Activated CD8-positive, alpha-beta memory T cell treated with anti-CD3 and anti-CD28 coated beads for 1 hour (primary cell): ENCODE results near the gene APLN.

ENCODE experiments used
- DNase-seq, 2 donors: peaks; one replicate each; pipeline ENCODE4 v3.0.0-alpha.2; 2020; ENCODE audit warnings: low read depth in 1 of 2; ENCODE audit errors: extremely low read depth in 1 of 2

The APLN gene

DNA sequence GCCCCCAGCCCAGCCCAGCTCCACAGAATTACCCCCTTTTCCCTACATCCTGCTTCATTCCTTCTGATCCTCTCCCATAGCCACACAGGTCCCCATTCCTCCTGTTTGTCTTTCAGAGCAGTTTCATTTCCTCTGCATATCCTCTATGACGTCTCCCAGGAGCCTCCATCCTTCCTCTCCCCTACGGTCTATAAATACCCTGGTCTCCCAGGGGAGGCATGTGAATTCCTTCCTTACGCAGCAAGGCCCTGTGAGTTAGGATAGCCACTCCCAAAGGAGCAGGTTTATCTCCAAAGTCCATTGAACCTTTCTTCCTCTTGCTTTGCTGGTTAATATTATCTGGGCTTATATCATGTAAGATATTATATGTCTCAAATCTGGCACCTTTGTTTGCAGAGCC lies 8.4 kb upstream of the APLN start:
- DNase-seq = no peak

DNA sequence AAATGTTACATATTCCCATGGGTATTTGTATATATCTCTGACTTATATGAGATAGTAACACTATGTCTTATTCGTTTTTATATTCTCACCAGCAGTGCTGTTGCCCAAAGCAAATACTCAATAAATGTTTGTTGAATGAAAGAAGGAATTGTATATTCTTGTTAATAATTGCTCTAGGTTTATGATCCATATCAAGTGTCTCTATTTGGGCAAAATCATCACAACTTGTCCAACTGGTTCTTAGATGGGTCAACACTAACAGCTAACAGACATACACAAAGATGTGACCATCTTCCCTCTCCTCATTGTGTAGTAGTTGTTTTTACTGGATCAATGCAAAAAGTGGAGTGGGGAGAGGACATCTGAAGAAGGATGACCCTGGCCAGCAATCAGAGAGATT lies 6.6 kb upstream of the APLN start:
- no peak for DNase-seq

DNA sequence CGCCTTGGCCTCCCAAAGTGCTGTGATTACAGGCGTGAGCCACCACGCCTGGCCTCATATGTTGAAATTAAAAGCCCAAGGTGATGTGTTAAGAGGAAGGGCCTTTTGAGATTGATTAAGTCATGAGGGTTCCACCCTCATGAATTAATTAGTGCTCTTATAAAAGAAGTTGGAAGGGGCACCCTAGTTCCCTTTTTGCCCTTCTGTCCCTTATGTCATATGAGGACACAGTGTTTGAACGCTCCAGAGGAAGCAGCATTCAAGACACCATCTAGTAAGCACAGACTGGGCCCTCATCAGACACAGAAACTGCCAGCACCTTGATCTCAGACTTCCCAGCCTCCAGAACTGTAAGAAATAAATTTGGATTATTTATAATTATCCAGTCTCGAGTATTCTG lies 5.1 kb upstream of the APLN start:
- DNase-seq = no peak

DNA sequence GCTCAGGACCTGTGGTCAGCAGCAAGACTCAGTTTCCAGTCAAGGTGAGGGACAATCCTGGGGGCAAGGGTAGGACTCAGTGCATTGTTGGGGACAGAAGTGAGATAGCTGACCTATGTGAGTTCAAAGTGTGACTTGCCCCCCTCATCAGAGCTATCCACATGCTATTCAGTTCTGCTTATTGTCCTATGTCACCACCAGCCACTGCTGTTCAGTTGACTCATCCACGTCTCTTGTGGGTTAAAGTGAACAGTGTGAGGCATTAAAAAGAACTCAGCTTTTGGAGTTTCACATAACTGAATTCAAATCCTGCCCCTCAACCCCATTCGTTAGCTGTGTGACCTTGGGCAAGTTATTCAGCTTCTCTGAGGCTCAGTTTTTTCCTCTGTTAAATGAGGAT lies 4.4 kb upstream of the APLN start:
- no peak for DNase-seq

DNA sequence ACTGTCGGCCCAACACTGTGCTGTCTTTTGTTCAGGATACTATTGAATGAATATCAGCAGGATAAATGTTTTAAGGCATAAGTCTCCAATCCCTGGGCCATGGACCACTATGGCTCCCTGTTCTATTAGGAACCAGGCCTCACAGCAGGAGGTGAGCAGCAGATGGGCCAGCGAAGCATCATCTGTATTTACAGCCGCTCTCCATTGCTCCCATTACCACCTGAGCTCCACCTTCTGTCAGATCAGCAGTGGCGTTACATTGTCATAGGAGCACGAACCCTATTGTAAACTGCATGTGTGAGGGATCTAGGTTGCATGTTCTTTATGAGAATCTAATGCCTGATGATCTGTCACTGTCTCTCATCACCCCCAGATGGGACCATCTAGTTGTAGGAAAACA lies 3.7 kb upstream of the APLN start:
- DNase-seq = no peak

DNA sequence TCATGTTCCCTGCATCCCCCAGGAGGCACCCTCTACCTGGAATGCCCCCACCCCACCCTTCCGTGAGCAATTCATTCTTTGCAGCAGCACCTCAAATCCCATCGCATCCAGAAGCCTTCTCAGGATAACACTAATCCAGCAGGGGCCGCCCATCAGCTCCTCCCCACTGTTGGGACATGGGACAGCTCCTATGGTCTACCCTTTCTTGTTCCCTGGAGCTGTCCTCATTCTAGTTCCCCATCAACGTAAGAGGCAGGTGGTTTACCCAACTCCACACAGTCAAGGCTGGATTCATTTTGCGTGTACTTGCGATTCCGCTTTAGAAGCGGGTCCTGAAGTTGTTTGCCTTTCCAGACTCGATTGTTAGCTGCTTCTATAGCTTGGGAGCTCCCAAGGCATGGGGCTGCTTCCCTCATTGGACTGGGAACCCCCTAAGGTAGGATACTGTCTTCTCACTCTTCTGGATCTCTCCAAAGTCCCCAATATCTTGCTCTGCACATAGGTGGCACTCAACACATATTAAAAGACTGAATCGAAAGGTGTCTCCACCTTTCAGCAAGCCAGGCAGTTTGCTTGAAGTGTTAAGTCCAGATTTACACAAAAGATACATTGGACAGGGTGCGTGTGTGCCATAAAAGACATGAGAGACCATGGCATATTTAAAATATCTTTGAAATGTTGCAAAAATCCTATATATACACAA lies 942 bp upstream of the APLN start:
- no peak for DNase-seq

DNA sequence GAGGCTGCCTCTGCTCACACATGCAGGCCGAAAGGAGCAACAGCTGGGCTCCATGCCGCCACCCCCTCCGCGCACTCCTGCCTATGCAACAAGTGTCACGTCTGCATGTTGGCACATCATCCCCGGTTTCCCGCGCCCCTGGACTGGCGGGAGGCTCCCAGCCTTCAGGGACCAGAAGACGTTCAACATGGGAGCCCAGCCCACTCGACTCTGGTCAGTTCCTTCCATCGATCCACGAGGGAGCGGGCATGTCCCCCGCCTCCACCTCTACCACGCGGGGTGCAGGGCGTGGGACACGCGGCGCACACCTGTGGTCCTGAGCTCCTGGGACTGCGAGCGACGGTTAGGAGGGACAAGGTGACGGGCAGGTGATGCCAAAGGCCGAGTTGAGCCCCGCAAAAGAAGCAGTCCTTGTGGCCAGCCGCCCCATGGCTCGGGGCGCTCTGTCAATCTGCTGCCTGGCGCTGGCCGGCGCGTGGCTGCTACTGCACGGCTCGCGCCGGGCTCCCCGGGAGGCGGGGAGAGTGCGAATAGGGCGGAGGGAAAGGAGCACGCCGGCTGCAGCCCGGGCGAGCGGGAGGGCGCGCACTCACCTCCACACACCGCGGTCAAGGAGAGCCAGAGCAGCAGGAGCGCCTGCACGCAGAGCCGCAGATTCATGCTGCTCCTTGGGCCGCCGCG lies 645 bp downstream of the APLN start:
- no peak for DNase-seq

DNA sequence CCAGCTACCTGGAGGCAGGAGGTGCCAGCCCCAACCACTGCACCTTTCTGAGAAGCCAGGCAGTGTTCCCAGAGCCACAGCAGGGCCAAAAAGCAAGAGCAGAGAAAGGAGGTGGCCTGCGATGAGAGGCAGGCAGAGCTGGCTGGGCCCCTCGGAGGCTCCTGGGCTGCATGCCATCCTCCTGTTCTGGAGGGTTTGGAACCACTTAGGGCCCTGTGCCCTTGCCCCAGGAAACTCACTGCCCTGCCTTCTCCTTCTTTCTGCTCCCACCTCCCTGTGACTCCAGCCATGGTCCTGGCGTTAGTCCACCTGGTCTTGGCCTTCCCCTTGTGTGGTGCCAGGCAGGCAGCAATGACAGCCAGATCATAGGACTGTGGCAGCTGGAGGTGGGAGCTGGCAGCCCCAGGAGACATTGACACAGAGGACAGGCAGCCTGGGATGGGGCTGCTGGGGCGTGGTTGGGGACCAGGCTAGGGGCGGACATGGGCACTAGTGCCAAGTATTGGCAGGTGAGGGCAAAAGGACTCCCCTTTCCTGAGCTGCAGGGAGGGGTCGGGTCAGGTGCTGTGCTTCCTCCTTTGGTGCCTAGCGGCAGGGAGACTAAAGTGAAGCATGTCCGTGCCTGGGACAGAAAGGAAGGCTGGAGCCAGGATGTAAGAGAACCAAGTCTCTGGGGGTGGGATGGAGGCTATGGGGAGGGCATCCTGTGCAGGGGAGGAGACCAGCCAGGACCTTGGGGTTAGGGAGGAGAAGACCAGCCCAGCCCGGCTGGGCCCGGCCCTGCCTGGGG lies 1.4 kb downstream of the APLN start:
- DNase-seq = no peak

DNA sequence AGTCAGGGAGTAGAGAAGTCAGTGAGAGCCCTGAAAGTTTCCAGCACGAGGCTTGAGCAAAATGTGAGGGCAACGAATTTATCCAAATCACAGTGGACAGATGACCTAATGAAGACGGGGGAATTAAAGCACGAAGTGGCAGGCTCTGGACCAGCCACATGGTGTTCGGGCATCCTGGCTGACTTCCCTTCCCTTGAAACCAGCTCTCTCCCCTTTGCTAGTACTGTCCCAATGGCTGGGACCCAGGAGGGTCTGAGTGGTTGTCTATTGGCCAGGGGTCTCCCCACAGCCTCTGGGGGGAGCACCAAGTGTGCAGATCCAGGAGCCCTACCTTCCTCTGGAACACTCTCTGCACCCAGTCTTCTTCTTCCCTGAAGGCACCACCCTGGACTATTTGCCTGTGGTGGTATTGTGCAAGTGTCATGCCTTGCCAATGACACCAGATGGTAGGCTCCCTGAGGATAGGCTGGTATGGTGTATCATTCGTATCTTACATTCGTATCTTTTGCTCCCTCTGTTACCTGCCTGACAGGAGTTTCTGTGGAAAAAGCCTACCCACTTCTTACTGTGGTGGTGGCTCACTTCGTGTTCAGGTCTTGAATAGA lies 2.1 kb downstream of the APLN start:
- DNase-seq = no peak

DNA sequence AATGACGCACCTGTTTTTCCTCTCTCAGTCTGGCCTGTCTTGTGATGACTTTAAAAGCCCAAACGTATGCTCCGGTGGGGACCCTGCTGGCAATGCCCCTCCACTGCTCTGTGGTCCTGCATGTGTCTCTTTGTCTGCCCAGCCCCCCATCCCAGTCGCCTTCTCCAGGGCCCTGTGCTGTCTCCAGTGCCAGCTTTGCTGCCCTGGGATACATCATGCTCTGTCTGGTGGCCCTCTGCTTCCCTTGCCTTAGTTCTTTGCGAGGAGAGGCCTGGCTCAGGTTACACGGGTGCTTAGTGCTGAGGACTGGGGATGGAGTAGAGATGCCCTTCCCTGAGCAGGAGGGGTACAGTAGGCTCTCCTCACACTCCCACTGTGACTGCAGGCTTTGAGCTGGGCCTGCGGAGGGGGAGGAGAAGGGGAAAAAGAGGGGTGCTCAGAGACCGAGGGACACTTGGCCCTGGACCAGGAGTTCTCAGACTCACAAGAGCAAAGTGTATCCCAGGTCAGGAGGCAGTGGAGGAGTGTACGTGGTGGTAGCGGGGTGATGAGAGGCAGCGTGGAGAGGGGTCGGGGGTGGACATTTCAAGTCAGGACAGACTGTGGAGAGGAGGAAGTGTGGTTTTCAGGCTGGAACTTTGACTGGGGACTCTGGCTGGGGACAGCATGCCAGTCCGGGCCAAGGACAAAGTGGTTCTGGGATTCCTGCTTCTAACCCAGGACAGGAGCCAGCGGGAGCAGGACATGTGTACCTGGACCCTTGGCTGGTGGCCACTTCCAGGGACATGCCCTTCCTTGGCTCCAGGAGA lies 2.8 kb downstream of the APLN start:
- DNase-seq = no peak

DNA sequence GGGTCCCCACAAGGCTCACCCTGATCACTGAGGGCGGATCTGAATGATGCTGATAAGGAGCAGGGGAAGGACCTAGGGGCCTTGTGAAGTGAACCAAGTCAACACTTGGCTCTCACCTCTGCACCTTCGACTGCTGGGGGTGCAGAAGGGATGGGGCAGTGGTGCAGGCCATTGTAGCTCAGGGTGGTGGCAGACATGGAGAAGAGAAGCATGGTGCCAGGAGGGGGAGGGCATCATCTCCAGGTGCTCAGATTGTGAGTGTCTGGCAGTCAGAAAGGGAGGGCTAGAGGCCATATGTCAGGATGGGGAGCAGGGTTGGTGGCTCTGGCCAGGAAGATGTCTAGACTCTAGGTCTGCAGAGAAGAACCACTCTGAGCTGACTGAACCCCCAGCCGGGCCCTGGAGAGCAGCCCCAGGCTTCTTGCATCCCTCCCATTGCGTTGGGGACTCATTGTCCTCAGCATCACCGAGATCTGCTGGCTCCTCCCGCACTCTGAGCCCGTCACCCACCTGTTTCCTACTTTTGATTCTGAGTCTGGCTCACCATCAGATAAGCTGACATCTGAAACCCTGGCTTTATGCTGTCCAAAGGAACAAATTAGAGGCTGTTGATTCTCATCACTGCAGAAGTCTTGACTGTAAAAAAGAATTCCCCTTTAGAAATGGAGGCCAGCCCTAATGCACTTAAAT lies 3.8 kb downstream of the APLN start:
- DNase-seq = no peak

DNA sequence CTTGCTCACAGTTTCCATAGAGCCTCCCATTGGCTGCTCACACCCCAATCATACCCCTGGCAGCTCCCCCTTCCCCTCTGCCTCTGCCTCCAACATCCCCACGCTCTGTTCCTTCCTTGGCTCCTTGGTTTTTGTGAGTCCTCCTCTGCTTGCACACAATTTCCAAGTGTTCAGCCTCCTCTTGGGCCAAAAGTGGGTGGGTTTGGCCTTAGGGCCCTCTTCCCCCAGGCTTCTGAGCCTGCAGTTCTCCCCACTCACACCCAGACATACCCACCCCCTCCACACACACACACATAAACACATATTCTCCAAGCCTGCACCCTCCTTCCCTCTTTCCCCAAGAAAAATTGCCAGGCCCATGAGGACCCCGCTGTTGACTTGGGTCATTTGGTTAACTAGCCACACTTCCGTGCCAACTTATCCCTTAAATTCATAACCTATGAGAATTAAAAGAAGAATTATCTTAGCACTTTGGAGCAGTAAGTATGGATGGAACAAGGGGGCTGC lies 4.5 kb downstream of the APLN start:
- DNase-seq = no peak

DNA sequence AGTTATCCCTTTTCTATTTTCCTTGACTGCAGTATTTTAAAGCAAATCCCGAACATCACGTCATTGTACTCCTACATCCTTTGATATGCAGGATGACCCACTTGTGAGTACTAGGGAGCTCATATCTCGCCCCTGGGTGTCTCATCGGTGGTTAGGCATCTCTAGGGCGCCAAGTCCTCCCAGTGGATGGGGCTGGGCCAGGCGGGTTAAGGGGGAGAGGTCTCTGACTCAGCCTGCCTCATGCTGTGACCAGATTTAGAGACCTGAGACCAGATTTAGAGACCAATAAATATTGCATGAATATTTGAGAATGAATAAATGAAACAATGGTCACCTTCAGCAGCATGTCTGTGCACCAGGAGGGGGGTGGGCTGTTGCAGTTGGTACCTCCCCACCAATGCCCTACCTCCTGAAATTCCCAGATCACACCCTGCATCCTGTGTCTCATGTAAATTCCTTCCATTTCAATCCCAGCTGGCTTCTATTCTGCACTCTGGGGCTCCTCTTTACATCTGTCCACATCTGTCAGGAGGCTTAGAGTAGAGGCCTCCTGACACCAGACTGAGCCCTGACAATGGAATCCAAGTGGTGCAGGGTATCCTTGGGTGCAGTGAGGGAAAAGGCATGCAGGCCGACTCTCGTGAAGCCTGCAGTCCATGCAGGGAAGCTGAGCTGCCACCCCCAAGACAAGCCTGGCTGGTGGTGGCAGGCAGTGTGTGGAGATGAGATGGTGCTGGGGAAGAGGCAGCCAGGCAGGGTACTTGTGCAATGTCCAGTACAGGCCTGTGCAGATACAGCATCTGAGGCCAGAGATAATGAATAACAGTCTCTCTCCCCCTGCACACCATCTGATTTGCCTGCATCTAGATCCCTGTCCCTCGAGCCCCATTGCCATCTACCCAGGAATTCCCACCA lies 5.2 kb downstream of the APLN start:
- no peak for DNase-seq

DNA sequence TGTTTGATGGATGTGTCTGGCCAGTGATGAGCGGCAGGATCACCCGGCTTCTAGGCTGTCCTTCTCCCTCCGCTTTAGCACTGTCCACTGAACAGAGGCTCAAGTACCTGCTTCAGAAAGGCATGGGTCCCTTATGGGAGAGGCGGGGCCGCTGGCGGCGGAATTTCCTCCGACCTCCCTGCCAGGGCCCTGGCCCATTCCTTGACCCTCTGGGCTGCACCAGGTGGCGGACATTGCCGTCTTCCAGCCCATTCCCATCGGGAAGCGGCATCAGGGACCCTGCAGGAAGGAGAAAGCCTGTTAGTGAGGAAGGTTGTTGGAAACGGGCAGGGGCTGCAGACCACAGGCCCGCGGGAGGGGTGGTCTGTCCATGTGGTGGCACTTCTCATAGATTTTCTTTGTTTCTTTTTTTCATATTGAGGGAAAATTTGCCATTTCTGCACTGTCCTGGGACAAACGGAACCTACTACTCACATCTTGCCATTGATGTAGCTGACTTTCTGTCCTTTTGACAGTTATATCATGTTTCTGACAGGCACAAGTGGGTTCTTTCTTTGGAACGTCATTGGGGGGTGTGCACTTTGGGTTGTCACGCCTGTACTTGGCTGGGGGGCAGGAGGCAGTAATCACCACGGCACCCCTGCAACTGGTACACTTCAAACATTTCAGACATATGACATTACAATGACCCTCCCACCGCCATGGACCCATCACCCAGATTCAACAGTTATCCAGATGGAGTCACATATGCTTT lies 6.1 kb downstream of the APLN start:
- DNase-seq = no peak

DNA sequence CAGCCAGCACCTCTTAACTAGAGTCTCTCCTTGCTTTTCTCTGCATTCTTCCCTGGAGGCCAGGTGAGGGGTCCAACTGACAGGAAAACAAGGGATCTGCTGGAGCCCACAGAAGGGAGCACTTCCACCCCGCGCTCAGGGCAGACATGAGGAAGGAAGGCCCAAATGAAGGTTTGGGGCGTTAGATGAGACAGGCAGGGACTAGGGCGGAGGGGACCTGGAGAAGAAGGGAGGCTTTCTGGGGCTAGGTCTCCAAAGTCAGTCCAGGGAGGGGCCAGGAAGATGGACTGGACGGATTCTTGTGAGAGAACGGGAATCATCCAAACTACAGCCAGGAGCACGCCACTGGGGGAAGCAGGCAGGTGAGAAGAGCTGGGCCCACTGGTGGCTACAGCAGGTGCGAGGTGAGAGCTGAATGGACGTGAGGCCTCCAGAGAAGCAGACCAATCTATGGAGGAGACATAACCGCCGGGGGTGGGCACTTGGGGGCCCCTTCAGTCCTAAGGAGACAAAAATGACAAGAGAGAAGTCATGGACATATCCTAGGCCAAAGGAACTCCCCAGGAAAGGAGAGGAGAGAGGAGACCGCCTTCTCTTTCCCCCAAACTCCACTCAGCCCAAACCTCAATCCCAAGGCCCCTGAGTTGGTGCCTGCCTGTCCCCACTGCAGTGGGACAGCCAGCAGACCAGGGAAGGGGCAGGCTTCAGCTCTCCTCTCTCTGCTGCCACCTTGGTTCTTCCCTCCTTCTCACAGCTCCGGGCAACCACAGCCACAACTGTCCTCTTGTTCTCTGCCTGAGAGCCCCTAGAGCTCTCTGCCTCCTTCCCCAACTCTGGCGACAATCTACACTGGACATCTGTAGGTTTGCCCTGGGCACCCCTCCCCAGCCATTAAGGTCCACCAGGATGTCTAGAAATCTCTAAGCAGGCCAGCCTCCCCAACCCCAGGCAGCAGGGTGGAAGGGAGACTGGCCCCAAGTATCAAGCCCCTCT lies 7.0 kb downstream of the APLN start:
- no peak for DNase-seq

DNA sequence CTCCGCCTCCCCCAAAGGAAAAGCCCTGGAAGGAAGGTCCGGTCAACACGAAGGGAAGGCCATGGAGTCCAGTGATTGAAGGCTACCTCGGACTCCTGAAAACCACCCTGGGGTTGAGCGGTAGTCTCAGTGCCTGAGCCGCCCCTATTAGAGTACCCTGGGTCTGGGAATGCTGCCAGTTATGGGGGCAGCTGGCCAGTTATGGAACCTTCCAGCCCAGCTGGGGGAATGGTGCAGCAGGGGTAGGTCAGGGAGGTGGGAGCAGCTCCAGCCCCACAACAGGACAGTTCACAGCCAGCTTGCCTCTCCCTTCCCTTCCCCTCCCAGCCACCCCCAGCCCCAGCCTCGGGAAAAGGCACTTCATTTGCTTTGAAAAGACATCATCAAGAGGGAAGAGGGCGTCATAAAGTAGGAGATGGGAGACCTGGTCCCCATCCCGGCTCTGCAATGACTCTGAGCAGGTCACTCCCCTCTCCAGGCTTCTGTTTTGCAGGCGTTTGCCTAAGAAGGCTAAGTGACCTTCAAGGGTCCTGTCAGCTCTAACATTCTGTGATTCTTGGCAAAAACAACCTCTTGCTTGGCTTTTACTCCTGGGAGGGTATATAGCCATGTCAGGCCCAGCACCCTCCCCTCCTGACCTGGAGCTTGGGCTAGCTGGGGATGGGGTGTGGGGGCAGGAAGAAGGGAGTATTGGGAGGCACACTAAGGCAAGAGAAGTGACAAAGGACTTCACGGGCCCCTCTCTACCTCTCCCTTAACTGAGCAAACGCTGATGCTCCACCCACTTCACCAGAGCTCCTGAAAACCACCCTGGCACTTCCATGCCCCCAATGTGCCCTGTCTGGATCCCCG lies 8.0 kb downstream of the APLN start:
- DNase-seq = no peak
